NCI-H187 treated with DMSO at 0.1 percent for 48 hours (cell line): Measurements from ENCODE around the gene HOXD12.

Experiments used
- DNase-seq: peaks from one replicate; lab custom pipeline; 2025; lab: John Stamatoyannopoulos, UW

HOXD12 gene

GRCh38 chr2:176149481-176149938 is 49.9 kb downstream of the HOXD12 start:
- DNase-seq, result no peak

GRCh38 chr2:176149939-176150583 is 50.5 kb downstream of the HOXD12 start:
- no peak for DNase-seq

GRCh38 chr2:176150584-176151441 is 51.2 kb downstream of the HOXD12 start:
- DNase-seq, result no peak

GRCh38 chr2:176151442-176152287 is 52.1 kb downstream of the HOXD12 start, which contains the start of gene HOXD4:
HOXD4 (plus strand) TSS chr2:176151550; CDS start chr2:176151634, 84 bp downstream.
- DNase-seq, result no peak
